Fibroblast of skin of right biceps (primary cell): Measurements from ENCODE around the gene KCNC1.

Source experiments
- DNase-seq: peaks from one replicate; pipeline ENCODE4 v3.0.0-alpha.2; 2013

Gene KCNC1

DNA sequence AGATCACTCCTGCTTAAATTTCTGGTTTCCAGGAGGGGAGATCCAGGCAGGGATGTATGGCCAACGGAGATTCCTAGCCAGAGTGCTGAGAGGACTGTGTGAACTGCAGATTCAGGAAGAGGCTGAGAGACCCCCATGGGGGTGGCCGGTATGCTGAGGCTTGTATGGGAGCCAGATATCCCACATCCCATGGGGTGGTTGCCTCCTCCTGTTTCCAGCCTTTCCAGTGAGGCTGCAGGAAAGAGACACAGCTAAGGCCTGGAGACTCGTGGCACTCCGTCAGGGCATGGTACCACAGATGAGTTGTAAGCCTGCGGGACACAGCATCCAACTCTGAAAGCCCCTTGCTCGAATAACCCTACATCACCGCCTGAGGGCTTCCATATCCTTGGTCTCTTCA lies 16.6 kb upstream of the KCNC1 start:
- DNase-seq, result no peak

DNA sequence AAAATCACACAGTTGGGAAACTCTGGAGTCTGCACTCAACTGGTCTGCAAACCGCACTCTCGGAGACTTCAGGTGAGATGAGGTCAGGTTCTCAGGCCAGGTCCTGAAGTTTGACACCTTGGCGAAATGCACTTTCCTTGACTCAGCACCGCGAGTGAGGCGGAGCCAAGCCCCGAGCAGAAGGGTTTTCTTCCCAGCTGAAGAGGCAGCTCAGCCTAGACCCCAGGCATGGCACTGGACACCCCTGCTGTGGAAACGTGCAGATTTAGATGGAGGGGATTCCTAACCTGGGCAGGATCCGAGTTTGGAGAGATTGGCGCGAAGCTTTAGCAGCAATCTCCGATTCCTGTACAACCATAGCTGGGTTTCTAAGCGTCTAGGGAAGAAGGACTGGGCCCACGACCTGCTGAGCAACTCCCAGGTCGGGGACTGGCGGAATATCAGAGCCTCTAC lies 16.0 kb upstream of the KCNC1 start:
- no peak for DNase-seq

DNA sequence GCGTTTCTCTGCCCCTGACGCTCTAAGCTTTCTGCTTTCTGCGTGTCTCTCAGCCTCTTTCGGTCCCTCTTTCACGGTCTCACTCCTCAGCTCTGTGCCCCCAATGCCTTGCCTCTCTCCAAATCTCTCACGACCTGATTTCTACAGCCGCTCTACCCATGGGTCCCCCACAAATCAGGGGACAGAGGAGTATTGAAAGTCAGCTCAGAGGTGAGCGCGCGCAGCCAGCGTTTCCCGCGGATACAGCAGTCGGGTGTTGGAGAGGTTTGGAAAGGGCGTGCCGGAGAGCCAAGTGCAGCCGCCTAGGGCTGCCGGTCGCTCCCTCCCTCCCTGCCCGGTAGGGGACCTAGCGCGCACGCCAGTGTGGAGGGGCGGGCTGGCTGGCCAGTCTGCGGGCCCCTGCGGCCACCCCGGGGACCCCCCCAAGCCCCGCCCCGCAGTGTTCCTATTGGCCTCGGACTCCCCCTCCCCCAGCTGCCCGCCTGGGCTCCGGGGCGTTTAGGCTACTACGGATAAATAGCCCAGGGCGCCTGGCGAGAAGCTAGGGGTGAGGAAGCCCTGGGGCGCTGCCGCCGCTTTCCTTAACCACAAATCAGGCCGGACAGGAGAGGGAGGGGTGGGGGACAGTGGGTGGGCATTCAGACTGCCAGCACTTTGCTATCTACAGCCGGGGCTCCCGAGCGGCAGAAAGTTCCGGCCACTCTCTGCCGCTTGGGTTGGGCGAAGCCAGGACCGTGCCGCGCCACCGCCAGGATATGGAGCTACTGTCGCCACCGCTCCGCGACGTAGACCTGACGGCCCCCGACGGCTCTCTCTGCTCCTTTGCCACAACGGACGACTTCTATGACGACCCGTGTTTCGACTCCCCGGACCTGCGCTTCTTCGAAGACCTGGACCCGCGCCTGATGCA lies 15.3 kb upstream of the KCNC1 start, which contains the start of gene MYOD1:
Gene MYOD1 (plus strand): TSS at position 544 of the 910 bp plus-strand sequence. CDS start 212 bp downstream, at position 756.
- no peak for DNase-seq

DNA sequence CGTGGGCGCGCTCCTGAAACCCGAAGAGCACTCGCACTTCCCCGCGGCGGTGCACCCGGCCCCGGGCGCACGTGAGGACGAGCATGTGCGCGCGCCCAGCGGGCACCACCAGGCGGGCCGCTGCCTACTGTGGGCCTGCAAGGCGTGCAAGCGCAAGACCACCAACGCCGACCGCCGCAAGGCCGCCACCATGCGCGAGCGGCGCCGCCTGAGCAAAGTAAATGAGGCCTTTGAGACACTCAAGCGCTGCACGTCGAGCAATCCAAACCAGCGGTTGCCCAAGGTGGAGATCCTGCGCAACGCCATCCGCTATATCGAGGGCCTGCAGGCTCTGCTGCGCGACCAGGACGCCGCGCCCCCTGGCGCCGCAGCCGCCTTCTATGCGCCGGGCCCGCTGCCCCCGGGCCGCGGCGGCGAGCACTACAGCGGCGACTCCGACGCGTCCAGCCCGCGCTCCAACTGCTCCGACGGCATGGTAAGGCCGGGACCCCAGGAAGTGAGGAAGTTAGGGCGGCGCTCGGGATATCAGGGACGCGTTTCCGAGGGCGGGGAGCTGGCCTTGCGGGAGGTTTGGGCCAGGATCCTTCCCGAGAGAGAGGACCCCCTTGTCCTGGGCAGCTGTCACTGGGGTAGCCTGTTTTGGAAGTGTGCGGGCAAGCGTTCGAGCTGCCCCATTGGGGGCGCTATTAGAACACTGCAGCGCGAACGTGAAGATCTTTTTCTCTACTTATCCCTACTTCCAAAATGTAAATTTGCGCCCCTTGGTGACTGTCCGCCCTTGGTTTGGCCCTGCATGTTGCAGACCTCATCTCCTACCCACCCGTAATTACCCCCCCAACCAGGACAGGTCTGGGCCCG lies 14.4 kb upstream of the KCNC1 start:
- peak; percentile 7 for DNase-seq

DNA sequence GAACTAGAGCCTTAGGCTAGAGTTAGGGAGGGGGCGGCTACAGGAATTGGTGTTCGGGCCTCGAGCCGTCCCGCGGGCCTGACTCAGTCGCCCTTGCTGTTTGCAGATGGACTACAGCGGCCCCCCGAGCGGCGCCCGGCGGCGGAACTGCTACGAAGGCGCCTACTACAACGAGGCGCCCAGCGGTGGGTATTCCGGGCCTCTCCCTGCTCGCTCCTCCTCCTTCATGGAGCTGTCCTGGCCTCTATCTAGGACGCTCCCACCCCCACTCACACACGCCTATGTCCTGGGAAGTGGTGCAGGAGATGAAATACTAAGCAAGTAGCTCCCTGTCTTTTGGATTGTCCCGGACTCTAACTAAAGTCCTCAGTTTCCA lies 13.8 kb upstream of the KCNC1 start:
- no peak for DNase-seq

DNA sequence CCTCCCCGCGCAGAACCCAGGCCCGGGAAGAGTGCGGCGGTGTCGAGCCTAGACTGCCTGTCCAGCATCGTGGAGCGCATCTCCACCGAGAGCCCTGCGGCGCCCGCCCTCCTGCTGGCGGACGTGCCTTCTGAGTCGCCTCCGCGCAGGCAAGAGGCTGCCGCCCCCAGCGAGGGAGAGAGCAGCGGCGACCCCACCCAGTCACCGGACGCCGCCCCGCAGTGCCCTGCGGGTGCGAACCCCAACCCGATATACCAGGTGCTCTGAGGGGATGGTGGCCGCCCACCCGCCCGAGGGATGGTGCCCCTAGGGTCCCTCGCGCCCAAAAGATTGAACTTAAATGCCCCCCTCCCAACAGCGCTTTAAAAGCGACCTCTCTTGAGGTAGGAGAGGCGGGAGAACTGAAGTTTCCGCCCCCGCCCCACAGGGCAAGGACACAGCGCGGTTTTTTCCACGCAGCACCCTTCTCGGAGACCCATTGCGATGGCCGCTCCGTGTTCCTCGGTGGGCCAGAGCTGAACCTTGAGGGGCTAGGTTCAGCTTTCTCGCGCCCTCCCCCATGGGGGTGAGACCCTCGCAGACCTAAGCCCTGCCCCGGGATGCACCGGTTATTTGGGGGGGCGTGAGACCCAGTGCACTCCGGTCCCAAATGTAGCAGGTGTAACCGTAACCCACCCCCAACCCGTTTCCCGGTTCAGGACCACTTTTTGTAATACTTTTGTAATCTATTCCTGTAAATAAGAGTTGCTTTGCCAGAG lies 13.2 kb upstream of the KCNC1 start:
- DNase-seq, result no peak

DNA sequence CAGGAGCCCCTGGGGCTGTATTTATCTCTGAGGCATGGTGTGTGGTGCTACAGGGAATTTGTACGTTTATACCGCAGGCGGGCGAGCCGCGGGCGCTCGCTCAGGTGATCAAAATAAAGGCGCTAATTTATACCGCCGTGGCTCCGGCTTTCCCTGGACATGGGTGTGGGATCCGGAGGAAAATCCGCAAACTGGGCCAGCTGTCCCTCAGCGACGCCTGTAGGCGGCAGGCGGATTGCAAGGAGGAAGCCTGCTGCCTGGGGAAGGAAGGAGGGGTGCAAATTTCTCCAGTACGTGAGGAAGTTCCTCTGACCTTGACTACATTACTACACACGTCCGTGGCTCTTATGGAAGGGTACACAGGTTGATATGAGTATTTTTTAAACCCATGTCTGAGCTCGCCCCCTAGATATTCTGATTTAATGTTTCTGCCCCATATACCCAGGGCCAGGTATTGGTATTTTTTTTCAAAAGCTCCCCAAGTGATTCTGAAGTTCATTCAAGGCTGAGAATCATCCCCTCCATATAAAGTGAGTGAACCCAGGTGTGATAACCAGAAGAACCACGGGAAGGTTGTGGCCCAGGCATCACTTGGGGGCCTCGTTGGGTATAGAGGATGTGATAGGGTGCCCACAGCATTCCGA lies 12.5 kb upstream of the KCNC1 start:
- DNase-seq, result peak; percentile 7

DNA sequence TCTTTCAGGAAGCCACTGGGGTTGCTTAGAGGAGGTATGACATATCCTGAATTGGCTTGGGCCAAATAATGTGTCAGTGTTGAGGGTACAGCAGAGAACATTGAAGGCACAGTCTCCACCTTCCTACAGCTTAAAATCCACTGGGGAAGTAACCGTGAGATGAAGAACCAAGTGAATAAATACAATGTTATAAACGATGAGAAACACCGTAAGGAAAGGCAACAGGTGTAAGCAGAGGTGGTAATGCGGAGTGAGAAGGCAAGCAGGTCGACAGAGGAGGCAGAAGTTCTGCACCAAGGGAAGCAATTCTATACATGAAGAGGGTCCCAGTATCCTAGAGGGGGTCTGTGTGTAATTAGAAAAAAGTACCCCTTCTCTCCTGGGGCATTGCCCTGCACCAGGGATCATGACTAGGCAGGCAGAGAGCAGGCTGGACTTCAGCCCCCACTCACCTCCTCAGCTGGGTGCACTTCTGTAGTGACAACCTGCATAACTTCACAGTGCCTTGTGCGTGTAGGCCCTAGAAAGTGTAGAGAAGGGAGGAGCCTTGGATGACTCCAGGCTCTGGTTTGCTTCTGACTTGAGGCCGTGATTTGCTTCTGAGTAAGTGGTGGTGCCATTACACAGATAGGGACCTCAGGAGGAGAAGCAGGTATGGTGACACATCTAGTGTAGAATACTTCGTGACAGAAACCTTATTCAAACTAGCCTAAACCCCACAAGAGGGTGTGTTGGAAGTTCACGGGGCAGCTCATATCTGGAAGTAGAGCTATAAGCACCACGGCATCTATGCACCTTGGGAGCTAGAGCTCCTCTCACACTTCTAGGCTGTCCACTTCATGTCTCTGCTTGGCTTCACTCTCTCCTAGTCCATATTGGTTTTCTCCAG lies 10.3 kb upstream of the KCNC1 start:
- DNase-seq, result no peak

DNA sequence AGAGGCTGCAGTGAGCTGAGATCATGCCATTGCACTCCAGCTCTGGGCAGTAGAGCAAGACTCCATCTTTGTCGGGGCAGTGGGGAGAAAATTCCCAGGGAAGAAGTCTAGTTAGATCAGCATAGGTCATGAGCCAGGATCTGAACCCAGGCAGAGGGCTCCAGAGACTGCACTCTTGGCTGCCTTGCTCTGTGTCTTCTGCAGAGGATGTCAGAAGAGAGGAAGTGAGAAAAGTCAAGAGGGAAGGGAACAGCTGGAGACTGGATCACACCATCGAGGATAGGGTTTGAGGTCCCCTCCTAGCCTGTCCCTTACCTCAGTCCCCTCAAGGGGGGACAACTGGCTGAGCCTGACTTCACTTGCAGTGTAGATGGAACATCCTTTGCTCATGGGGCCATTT lies 9.4 kb upstream of the KCNC1 start:
- no peak for DNase-seq

DNA sequence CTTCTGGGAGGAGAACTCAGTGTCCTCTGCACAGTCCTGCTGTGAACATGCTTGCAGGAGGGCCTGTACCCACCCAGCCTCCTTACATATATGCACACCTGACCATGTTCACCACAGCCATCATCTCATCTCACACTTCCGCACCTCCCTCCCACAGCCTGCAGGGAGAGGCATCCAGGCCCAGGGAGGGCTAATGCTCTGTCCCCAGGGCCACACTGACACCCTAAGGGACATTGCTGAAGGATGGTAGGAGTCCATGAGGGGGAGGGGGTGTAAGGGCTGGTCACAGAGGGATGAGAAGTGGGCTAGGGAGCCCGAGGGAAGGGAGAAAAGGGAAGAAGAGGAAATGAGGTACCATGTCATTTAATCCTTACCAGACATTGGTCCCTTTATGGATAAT lies 4.4 kb upstream of the KCNC1 start:
- no peak for DNase-seq

DNA sequence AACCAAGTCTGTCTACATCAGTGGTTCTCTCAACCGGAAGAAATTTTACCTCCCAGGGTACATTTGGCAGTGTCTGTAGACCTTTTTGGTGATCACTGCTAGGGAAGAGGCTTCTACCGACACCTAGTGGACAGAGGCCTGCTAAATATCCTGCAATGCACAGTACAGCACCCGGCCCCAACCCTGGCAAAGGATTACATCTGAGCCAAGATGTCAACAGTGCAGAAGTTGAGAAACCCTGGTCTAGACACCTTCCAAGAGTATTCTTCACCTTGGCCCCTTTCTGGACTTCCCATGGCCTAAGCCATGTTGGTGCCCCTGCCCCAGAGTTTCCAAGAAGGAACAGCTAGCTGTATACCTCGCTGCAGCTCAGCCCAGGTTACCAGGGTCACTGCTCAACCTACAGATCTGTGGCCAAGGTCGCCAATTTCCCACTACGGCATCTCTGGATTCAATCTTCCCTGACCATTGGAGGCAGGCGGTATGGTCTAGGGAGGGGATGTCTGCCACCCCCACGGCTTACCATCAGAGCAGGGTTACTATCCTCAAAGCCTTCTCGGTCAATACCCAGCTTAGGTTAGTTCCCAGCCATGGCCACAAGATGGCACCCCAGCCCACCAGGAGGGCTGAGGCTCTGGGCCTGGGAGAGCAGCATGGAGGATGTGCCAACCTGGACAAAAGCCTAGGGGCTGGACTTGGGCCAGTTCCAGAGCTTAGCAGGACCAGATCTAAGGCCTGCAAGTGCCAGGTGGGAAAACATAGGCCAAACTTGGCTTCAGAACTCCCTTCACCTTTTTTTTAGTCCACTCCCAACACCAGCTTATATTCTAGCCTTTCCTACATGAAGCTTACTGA lies 3.7 kb upstream of the KCNC1 start:
- peak; percentile 62 for DNase-seq

DNA sequence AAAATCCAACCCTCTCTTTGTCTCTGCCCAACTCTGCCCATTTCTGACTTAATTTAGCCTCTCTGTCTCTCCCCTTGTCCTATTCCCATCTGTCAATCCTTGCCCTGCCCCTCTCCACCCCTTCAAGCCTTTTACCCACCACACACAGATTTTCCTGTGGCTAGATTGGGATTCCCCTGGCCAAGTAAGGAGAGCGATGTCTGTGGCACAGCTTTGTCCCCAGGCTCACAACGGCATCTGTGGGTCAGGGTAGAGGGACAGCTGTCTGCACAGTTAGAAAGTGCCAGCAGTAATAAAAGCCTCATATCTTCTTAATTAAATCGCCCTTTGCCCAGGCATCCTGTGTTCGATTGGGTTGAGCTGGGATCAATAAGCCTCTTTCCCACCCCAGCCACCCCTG lies 1.3 kb upstream of the KCNC1 start:
- no peak for DNase-seq

DNA sequence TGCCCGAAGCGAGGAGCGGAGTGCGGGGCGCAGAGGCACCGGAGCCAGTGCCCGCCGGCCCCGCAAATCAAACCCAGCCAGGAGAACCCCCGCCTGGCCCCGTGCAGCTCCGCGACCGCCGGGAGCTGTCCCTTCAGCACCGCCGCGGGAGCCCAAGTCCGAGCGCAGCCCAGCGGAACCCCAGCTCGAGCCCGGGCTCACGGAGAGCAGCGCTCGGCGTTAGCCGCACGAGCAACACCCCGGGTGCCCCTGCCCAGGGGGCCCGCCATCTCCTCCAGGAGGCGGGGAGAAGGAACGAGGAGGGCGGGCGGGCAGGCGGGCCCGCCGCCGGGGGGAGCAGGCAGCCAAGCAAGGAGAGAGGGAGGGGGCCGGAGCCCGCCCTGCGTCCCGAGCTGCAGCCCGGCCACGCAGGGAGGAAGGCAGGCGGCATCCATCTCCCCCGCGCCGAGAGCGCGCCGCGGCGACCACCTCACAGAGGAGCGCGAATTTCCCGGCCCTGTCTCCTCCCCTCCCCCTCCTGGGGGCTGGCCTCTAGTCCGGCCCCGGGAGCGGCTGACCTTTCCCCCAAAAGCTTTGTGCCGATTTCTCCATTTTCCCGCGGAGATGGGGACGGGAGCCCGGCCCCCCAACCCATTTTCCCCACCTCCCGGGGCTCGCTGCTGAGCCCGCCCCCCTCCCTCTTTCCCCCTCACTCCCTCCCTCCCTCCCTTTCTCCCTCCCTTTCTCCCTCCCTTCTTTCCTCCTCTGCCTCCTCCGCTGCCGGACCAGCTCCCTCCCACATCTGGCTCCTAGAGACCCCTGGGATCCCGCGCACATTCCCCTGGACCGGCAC lies 621 bp downstream of the KCNC1 start:
- peak; percentile 71 for DNase-seq

DNA sequence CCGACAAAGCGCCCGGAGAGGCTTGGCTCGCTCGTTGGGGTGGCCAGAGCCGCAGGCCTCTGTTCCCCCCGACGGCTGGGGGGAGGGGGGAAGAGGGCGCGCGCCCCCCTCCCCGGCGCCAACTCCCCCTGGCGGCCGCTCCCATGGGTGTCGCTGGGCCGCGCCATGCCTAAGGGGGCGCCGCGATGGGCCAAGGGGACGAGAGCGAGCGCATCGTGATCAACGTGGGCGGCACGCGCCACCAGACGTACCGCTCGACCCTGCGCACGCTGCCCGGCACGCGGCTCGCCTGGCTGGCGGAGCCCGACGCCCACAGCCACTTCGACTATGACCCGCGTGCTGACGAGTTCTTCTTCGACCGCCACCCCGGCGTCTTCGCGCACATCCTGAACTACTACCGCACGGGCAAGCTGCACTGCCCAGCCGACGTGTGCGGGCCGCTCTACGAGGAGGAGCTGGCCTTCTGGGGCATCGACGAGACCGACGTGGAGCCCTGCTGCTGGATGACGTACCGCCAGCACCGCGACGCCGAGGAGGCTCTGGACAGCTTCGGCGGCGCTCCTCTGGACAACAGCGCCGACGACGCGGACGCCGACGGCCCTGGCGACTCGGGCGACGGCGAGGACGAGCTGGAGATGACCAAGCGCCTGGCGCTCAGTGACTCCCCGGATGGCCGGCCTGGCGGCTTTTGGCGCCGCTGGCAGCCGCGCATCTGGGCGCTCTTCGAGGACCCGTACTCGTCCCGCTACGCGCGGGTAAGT lies 1.4 kb downstream of the KCNC1 start:
- no peak for DNase-seq

DNA sequence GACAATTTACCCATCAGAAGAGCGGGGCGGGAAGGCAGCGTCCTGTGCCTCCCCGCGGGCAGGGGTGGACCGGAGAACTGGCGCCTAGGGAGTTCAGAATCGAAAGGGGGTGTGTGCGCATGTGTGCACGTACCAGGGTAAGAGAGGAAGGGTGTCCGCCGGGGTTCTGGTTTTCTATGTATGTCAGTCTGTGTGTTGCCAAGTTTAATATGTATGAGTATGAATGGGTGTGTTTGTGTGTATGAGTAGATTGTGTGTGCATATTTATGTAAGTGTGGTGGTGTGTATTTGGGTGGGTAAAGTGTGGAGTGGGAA lies 2.0 kb downstream of the KCNC1 start:
- DNase-seq, result no peak

DNA sequence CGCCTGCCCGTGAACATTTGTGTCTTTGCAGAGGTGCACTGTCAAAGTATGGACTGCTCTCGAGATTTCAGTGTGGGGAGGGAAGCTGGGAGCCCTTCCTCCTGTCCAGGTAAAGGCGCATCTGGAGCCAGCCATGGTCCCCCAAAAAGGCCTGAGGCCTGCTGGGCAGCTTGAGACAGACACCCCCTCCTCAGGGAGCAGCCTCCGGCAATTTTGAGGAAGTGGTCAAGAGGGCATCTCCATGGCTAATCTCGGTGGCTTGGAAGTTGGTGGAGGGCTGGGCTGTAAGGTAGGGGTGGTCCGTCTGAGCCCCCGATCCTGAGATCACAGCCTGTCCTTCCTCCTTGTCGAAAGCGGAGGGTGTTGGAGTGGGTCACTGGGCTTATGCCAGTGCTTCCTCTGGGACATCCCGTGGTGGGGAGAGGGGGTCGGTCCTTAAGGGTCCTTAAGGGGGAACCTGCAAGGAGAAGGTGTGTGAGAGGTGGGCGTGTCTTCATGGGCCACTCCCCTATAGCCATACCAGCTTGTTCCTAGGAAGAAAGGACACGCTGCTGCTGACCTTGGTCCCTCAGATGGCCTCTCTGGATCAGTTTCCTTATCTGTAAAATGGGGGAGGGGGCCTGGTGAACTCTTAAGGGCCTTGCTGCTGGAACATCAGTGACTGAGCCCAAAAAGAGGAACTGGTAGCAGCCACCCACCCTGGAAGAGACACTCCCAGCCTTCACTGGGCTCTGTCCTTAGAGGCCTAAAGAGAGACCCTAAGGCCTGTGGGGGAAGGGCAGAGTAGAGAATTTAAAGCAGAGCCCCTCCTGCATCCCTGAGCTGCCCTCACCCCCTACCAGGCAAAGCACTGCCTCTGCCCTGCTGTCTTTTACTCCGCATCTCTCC lies 2.6 kb downstream of the KCNC1 start:
- DNase-seq, result no peak

DNA sequence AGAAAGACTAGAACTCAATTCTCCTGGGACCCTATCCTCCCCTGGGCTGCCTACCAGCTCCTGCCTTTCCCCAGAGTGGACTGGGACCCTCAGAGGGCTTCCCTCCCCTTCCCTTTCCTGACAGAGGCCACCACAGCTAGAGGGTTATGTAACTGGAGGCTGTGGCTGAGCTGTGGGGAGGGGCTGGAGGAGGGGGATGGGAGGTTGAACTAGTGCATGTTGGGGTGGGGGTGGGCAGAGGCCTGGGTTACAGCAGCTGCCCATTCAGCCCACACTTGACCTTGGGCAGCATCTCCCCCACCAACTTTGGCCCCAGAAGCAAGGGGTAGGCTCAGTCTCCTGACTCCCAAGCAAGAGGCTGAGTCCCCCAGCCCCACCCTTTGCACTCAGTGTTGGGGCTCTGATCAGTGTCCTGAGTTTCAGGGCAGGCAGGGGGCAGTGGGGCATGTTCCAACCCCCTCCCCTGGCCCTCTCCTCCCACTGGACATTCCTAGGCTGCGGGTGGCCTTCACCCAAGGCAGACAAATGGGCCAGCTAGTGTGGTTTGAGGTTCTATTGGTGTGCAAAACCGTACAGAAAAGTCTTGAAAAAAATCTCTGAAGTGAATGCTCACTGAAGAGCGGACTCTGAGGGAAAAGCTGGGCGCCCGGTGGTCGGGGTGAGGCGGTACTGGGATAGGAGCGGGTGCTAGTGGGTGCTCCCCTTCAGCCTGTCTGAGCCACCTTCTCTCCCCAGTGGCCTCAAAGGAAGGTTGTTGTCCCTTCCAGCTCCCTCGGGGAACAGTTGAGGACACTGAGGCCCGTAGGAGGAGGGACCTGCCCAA lies 3.8 kb downstream of the KCNC1 start:
- DNase-seq, result no peak
